Measurements from ENCODE around the gene XKR8. TPM values are rescaled to one million over a fixed set of nuclear protein-coding genes. Genes with fewer than 3 reads are reported as not detected.

The XKR8 gene
- total and polyA plus RNA-seq, 5 donors from 2014 or later, result 9.1 to 20.3 (median 17.6) TPM

Other genes with a start within 250 kb of the XKR8 start
- gene FAM76A, start 234.0 kb upstream of the XKR8 start, total RNA-seq, result 18.7 TPM
- gene FAM76A, start 234.0 kb upstream of the XKR8 start, polyA plus RNA-seq, result 10 to 100 TPM in 2 of 4 donors, 1 to 10 TPM in 2; 6.9 to 15.5 (median 9.3) TPM
- 26.8 TPM for gene STX12, start 186.8 kb upstream of the XKR8 start, total RNA-seq
- 10 to 100 TPM; 10.2 to 13.8 (median 12.3) TPM for gene STX12, start 186.8 kb upstream of the XKR8 start, polyA plus RNA-seq
- gene PPP1R8, start 129.2 kb upstream of the XKR8 start, total RNA-seq, result 23.3 TPM
- gene PPP1R8, start 129.2 kb upstream of the XKR8 start, polyA plus RNA-seq, result 10 to 100 TPM; 40.9 to 45.5 (median 42.3) TPM
- gene THEMIS2, start 87.4 kb upstream of the XKR8 start, total RNA-seq, result 57.1 TPM
- gene THEMIS2, start 87.4 kb upstream of the XKR8 start, polyA plus RNA-seq, result 10 to 100 TPM; 37.9 to 69.9 (median 60.5) TPM
- gene RPA2, start 45.4 kb upstream of the XKR8 start, total RNA-seq, result 36.6 TPM
- 100 to 1,000 TPM; 199 to 237 (median 206) TPM for gene RPA2, start 45.4 kb upstream of the XKR8 start, polyA plus RNA-seq
- 0.32 TPM for gene SMPDL3B, start 25.0 kb upstream of the XKR8 start, total RNA-seq
- gene SMPDL3B, start 25.0 kb upstream of the XKR8 start, polyA plus RNA-seq, result under 1 TPM in 2 of 4 donors, not detected in 2; 0.24 to 0.50 TPM
- gene EYA3, start 128.6 kb downstream of the XKR8 start, total RNA-seq, result 18.5 TPM
- gene EYA3, start 128.6 kb downstream of the XKR8 start, polyA plus RNA-seq, result 1 to 10 TPM; 3.0 to 5.6 (median 3.7) TPM
- gene PTAFR, start 216.7 kb downstream of the XKR8 start, total RNA-seq, result 0.54 TPM
- under 1 TPM; 0.15 to 0.84 (median 0.40) TPM for gene PTAFR, start 216.7 kb downstream of the XKR8 start, polyA plus RNA-seq

Data from CD4-positive, CD25-positive, alpha-beta regulatory T cell (primary cell).